Spleen (tissue), 11 donors: Measurements from ENCODE around the gene NEDD4L. TPM values are rescaled to one million over a fixed set of nuclear protein-coding genes. Genes with fewer than 3 reads are reported as not detected.

Experiments
- DNase-seq: peaks from one replicate; pipeline ENCODE4 v3.0.0-alpha.2; 2020
- H3K27ac ChIP-seq, 8 donors: fragments of 200-600 bp; sonication (generic) in 7 of 8; 1 replicate in 4 of 8; 2 replicates in 4 of 8; pipeline versions ENCODE4 v1.5.0 to v1.8.0; 2016 to 2021; ENCODE audit warnings: inconsistent platforms in 4 of 8, mild to moderate bottlenecking in 4 of 8, moderate library complexity in 1 of 8
- H3K27me3 ChIP-seq, 7 donors: fragments of 200-600 bp; sonication (generic) in 6 of 7; replicated peaks in 1 of 7; 1 replicate in 4 of 7; 2 replicates in 3 of 7; pipeline versions ENCODE4 v1.5.0 to v1.8.0; 2016 to 2021; ENCODE audit warnings: inconsistent platforms in 3 of 7, mild to moderate bottlenecking in 1 of 7
- H3K36me3 ChIP-seq, 6 donors: fragments of 200-600 bp; sonication (generic) in 5 of 6; 1 replicate in 4 of 6; 2 replicates in 2 of 6; pipeline versions ENCODE4 v1.5.0 to v1.8.0; 2016 to 2021; ENCODE audit warnings: inconsistent platforms in 2 of 6
- H3K4me1 ChIP-seq, 6 donors: fragments of 200-600 bp; sonication (generic) in 5 of 6; 1 replicate in 3 of 6; 2 replicates in 3 of 6; pipeline versions ENCODE4 v1.5.0 to v1.8.0; 2016 to 2021; ENCODE audit warnings: inconsistent platforms in 3 of 6
- H3K4me3 ChIP-seq, 8 donors: fragments of 200-600 bp; sonication (generic) in 7 of 8; 1 replicate in 4 of 8; 2 replicates in 4 of 8; pipeline versions ENCODE4 v1.5.0 to v1.8.0; 2016 to 2021; ENCODE audit warnings: inconsistent platforms in 4 of 8, mild to moderate bottlenecking in 4 of 8, moderate library complexity in 2 of 8
- H3K9me3 ChIP-seq, 8 donors: fragments of 200-600 bp; sonication (generic) in 7 of 8; 1 replicate in 4 of 8; 2 replicates in 4 of 8; pipeline versions ENCODE4 v1.5.0 to v1.8.0; 2016 to 2021; ENCODE audit warnings: inconsistent platforms in 4 of 8
- POLR2A ChIP-seq, 3 donors: fragments of 450-650 bp; IDR thresholded peaks; one replicate each; pipeline ENCODE4 v1.5.1; 2017; ENCODE audit warnings: antibody characterized with exemption in 3 of 3, mild to moderate bottlenecking in 1 of 3
- POLR2AphosphoS5 ChIP-seq, 3 donors: sonication (generic); formaldehyde crosslinking; IDR thresholded peaks; one replicate each; pipeline ENCODE4 v1.5.1; 2017; ENCODE audit warnings: antibody characterized with exemption in 3 of 3
- WGBS, 5 donors: extraction: QIAGEN DNeasy Blood & Tissue Kit in 3 of 5; methylation state at CpG; one replicate each; pipeline versions ENCODE4 v1.1.5 to v1.1.7; 2013 to 2018; 5-methylcytosine and 5-hydroxymethylcytosine counted together
- intact Hi-C: fragments of 100-400 bp; cut with DNase I; formaldehyde crosslinking; loops from one replicate; pipeline ENCODE4 v1.15.0; 2023; ENCODE audit warnings: low total_unique reads
- polyA plus RNA-seq, 3 donors: library from polyadenylated mRNA; stranded (reverse); fragments of 200-250 nt; gene quantifications; one replicate each; pipeline ENCODE4 v1.2.1, GENCODE V29; 2013
- total RNA-seq, 7 donors: library from RNA; depleted of rRNA in 3 of 7; stranded (reverse); fragments of >200 nt in 3 of 7; fragmentation: NEBNext Ultra II Directional in 4 of 7; extraction: Animal tissue kit (Norgen Biotek cat#: 25700) in 4 of 7; gene quantifications; one replicate each; pipeline versions ENCODE4 v1.1.0 to v1.2.1, GENCODE V29; 2016 to 2021
- TF ChIP-seq, protein P1 (sequence below), 11 experiments: fragments of 200-600 bp in 7 of 11; fragments of 450-650 bp in 4 of 11; sonication (generic) in 4 of 11; IDR thresholded peaks in 8 of 11; conservative IDR thresholded peaks in 3 of 11; 1 replicate in 7 of 11; 2 replicates in 4 of 11; pipeline versions ENCODE4 v1.4.0 to v1.8.0; 2016 to 2021; ENCODE audit warnings: antibody characterized with exemption in 11 of 11, inconsistent platforms in 4 of 11, mild to moderate bottlenecking in 1 of 11
- donor health status: healthy with polysubstance abuse.
- donor health status: DM: no; HTN: no; CAD: no; lungs with moderate emphysema.
- donor health status: DM: no; HTN: no; CAD: no.
- donor health status: Bipolar disorder and iron deficiency.
- donor health status: healthy.
- donor health status: DM: no; HTN: no; CAD: no.
- donor health status: DM: yes; HTN: yes; CAD: no.

Gene NEDD4L
- total and polyA plus RNA-seq, 10 donors, result 8.7 to 26.9 (median 18.3) TPM

DNA sequence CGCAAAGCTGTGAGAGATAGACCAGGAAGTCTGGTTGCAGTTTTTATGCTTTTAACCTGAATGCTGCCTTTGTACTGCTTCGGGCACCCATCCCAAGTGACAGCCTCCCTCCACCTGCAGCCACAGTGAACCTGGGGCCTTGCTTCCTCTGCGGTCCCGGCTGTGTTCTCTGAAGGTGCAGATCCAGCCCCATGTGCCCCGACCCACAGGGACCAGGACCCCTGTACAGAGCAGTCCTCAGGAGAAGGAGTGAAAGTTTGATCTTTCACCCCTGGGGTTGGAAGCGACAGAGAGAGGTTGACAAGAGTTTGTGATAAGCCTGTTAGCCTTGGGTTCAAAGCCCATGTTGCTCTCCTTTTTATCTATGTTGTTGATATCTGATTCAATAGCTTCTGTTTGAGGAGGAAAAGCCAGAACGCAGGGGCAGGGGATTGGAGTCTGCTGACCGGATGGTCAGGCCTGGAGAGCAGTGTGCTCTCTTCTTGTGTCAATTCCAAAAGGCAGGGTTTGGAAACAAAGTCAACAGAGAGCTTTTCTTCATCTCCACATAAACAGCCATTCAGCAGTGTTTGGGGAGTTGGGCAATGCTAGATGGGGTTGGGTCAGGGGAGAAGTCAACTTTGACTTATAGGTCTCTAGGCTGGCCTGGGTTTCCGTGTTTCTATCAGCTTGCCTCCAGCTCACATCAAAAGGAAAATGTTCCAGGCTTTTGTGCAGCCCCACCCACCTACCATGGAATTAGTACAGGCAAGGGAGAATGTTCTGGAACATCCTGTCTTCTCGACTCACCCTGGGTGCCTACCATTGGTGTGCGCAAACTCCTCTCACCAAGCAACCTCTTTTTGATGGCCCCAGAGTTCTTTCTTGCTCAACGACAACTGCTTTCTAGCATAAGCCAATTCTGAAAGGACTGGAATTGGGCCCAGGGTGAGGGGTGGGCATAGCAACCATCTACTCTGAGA is 369.9 kb downstream of the NEDD4L start:
- no peak for DNase-seq
- no peaks in the 10 kb centered on the region for H3K36me3 ChIP-seq
- no peak overlapping the region for H3K27ac ChIP-seq
- no peak overlapping the region for H3K4me3 ChIP-seq
- intact Hi-C loops, result no loop called here
- H3K27me3 ChIP-seq, result peaks cover 0 to 59% (median 0%) of the 10 kb centered on the region in 7 donors
- TF ChIP-seq, protein P1, sequence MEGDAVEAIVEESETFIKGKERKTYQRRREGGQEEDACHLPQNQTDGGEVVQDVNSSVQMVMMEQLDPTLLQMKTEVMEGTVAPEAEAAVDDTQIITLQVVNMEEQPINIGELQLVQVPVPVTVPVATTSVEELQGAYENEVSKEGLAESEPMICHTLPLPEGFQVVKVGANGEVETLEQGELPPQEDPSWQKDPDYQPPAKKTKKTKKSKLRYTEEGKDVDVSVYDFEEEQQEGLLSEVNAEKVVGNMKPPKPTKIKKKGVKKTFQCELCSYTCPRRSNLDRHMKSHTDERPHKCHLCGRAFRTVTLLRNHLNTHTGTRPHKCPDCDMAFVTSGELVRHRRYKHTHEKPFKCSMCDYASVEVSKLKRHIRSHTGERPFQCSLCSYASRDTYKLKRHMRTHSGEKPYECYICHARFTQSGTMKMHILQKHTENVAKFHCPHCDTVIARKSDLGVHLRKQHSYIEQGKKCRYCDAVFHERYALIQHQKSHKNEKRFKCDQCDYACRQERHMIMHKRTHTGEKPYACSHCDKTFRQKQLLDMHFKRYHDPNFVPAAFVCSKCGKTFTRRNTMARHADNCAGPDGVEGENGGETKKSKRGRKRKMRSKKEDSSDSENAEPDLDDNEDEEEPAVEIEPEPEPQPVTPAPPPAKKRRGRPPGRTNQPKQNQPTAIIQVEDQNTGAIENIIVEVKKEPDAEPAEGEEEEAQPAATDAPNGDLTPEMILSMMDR (IDR thresholded peaks at IDR 0.05 in 8 of 11, conservative IDR thresholded peaks at IDR 0.05 in 3 of 11), result no peak
- TF ChIP-seq POLR2A (IDR thresholded peaks at IDR 0.05) (no peak), POLR2AphosphoS5 (IDR thresholded peaks at IDR 0.05) (no peak)
- WGBS, 5 donors, result 87 to 92% (median 88%) methylated on average over 12 of the region's 12 CpGs
- H3K4me1 ChIP-seq, result no peaks in the 10 kb centered on the region
- no peaks in the 10 kb centered on the region for H3K9me3 ChIP-seq

DNA sequence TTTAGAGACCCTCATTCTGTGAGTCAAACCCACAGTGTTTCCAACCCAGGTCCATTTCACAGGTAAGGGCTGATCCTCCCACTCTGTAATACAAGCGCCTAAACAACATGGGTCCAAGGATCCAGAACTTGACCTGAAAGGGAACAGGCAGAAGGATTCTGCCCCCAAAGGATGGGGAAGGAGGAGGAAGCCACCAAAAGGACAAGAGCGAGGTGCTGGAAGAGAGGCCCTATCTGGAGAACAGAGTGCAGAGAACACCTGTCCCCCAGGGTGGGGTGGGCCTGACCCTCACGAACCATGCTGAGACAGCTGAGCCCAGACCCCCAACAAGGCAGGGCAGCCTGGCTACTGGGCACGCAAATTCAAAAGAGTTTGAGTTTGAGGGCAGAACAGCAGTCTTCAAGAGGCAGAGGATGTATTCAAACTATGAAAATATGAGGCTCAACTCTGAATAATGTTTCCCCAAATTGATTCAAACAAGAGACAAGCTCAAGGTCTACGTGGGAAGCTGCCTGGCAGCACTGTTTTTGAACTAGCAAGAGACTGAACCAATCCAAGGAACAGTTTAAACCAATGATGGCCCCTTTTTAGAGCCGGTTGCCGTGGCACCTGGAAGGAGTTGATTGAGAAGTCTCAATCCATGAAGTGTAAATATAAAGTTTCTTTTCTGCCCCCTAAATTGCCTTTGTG is 372.1 kb downstream of the NEDD4L start:
- H3K4me1 ChIP-seq, result no peaks in the 10 kb centered on the region
- H3K27me3 ChIP-seq, result peaks cover 0 to 53% (median 0%) of the 10 kb centered on the region in 7 donors
- no peaks in the 10 kb centered on the region for H3K36me3 ChIP-seq
- TF ChIP-seq, protein P1 (IDR thresholded peaks at IDR 0.05 in 8 of 11, conservative IDR thresholded peaks at IDR 0.05 in 3 of 11), result no peak
- TF ChIP-seq POLR2AphosphoS5 (IDR thresholded peaks at IDR 0.05) (no peak), POLR2A (IDR thresholded peaks at IDR 0.05) (no peak)
- intact Hi-C loops, result no loop called here
- no peaks in the 10 kb centered on the region for H3K9me3 ChIP-seq
- no peak overlapping the region for H3K4me3 ChIP-seq
- H3K27ac ChIP-seq, result no peak overlapping the region
- no peak for DNase-seq
- WGBS, 5 donors, result 83 to 89% (median 86%) methylated on average over 7 of the region's 7 CpGs

DNA sequence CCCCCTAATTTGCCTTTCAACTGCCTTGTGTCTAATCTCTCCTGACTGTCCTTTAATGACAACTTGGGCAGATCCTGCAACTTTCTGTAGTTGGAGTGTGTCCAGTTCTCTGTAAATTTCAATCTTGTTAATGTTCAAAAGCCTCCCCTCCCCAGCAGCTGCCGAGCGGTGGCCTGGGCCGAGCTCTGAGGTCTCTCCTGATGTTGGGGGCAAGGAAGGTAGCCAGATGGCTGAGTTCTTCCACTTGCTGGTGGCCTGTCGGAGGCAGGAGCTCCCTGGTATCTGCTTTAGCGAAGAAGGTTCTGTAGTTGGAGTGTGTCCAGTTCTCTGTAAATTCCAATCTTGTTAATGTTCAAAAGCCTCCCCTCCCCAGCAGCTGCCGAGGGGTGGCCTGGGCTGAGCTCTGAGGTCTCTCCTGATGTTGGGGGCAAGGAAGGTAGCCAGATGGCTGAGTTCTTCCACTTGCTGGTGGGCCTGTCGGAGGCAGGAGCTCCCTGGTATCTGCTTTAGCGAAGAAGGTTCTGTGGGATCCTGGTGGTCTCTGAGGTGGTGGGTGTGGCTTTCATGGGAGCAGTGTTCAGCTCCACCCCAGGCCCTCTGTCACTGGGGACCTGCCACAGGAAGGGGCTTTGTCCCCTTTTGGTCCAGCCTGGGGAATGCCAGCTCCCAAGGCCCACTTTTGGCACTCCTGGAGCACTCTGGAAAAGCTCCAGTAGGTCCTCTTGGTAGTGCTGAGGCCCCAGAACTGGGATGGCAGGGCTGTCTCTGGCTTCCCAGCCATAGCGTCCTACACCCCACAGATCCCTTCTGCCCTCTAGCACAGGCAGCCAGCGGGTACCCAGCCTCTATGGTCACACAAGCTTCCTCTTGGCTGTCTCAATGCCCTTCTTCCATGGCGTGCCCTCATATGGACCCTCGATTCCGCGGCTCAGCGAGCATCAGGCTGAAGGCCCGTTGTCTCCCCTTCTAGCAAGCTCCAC is 373.0 kb downstream of the NEDD4L start:
- no peak overlapping the region for H3K27ac ChIP-seq
- peaks cover 0 to 58% (median 0%) of the 10 kb centered on the region in 7 donors for H3K27me3 ChIP-seq
- H3K4me1 ChIP-seq, result no peaks in the 10 kb centered on the region
- 84 to 92% (median 86%) methylated on average over 15 to 16 of the region's 16 CpGs for WGBS, 5 donors
- no peaks in the 10 kb centered on the region for H3K36me3 ChIP-seq
- DNase-seq, result no peak
- TF ChIP-seq POLR2AphosphoS5 (IDR thresholded peaks at IDR 0.05) (no peak), POLR2A (IDR thresholded peaks at IDR 0.05) (no peak)
- TF ChIP-seq, protein P1 (IDR thresholded peaks at IDR 0.05 in 8 of 11, conservative IDR thresholded peaks at IDR 0.05 in 3 of 11), result no peak
- intact Hi-C loops, result no loop called here
- H3K9me3 ChIP-seq, result no peaks in the 10 kb centered on the region
- no peak overlapping the region for H3K4me3 ChIP-seq
